GM12878 (cell line): ENCODE data around the gene MMRN1. TPM values are rescaled to one million over a fixed set of nuclear protein-coding genes. Genes with fewer than 3 reads are reported as not detected.
A peak's percentile ranks its signal among the peaks of the same experiment; 100 is the strongest.

Source experiments
- ATAC-seq: fragments of 200-7000 bp; cut with Tn5 transposase; 3 replicates; pipeline ENCODE4 v1.9.1; 2020; ENCODE audit warnings: mild to moderate bottlenecking, moderate library complexity
- BruUV-seq: library from RNA; stranded (reverse); fragments of 400-500 nt; replicated peaks from 2 replicates; lab custom pipeline; 2021; lab: Mats Ljungman, UMichigan
- CTCF ChIA-PET: fragments of 300-600 bp; sonication (Branson Sonifier 250); formaldehyde crosslinking; extraction: SDS; loops from one replicate; lab custom pipeline; 2021; ENCODE audit warnings: inconsistent platforms; lab: Yijun Ruan, JAX
- POLR2A ChIA-PET: fragments of 350-600 bp; formaldehyde crosslinking; extraction: SDS; loops from one replicate; lab custom pipeline; 2021; ENCODE audit warnings: inconsistent platforms; lab: Charles Lee
- RAD21 ChIA-PET: fragments of 300-600 bp; sonication (Branson Sonifier 250); formaldehyde crosslinking; loops from one replicate; lab custom pipeline; 2023; ENCODE audit warnings: antibody characterized with exemption; ENCODE audit not compliant: unreplicated experiment; lab: Charles Lee
- SMC1A ChIA-PET: fragments of 300-600 bp; sonication (Branson Sonifier 250); formaldehyde crosslinking; loops from one replicate; lab custom pipeline; 2023; ENCODE audit not compliant: unreplicated experiment, uncharacterized antibody; lab: Charles Lee
- DNase-seq: peaks from one replicate; pipeline ENCODE4 v3.0.0-alpha.2; 2011; ENCODE audit warnings: low read depth, low spot score
- FAIRE-seq: peaks from 3 replicates; lab custom pipeline; 2011; peaks lifted over from hg19 to GRCh38; lab: Jason Lieb, UNC
- H2AFZ ChIP-seq: 2 replicates; pipeline ENCODE4 v1.6.0; 2011; ENCODE audit warnings: low read depth, low read length, control low read depth; ENCODE audit not compliant: control insufficient read depth
- H3K27ac ChIP-seq: 2 replicates; pipeline ENCODE4 v1.5.1; 2011; ENCODE audit warnings: control low read depth; ENCODE audit not compliant: control insufficient read depth, insufficient read depth
- H3K27me3 ChIP-seq, 2 experiments: replicated peaks in 1 of 2; 2 replicates each; pipeline versions ENCODE4 v1.6.0 to v1.6.1; 2011; ENCODE audit warnings: low read length in 1 of 2; ENCODE audit not compliant: control insufficient read depth in 2 of 2, insufficient read depth in 2 of 2
- H3K36me3 ChIP-seq, 2 experiments: 2 replicates each; pipeline ENCODE4 v1.5.1; 2011; ENCODE audit warnings: low read length in 1 of 2; ENCODE audit not compliant: control insufficient read depth in 2 of 2, insufficient read depth in 2 of 2
- H3K4me1 ChIP-seq: 2 replicates; pipeline ENCODE4 v1.6.1; 2011; ENCODE audit warnings: mild to moderate bottlenecking, low read length, moderate library complexity, mixed read lengths; ENCODE audit not compliant: control insufficient read depth, insufficient read depth
- H3K4me2 ChIP-seq: 2 replicates; pipeline ENCODE4 v1.6.0; 2011; ENCODE audit warnings: control low read depth; ENCODE audit not compliant: control insufficient read depth, insufficient read depth
- H3K4me3 ChIP-seq: fragments of 200-600 bp; sonication (generic); 2 replicates; pipeline ENCODE4 v1.5.1; 2016
- H3K79me2 ChIP-seq: 2 replicates; pipeline ENCODE4 v1.6.0; 2011; ENCODE audit warnings: low read length; ENCODE audit not compliant: control insufficient read depth, insufficient read depth
- H3K9ac ChIP-seq: 2 replicates; pipeline ENCODE4 v1.8.0; 2011; ENCODE audit warnings: low read length, control low read depth, mixed read lengths; ENCODE audit not compliant: control insufficient read depth, insufficient read depth
- H3K9me3 ChIP-seq: replicated peaks from 3 replicates; pipeline ENCODE4 v1.5.1; 2011; ENCODE audit warnings: mild to moderate bottlenecking, low read length; ENCODE audit not compliant: control insufficient read depth, insufficient read depth
- H4K20me1 ChIP-seq: 2 replicates; pipeline ENCODE4 v1.6.0; 2011; ENCODE audit not compliant: control insufficient read depth, insufficient read depth
- BMI1 ChIP-seq: fragments of 450-650 bp; IDR thresholded peaks from 2 replicates; pipeline ENCODE4 v1.6.1; 2016; ENCODE audit warnings: mild to moderate bottlenecking, moderate library complexity, borderline replicate concordance
- CBX3 ChIP-seq: fragments of 200-600 bp; sonication (generic); IDR thresholded peaks from 2 replicates; pipeline ENCODE4 v1.6.1; 2016; ENCODE audit warnings: low read depth, borderline replicate concordance
- FOXK2 ChIP-seq: fragments of 450-650 bp; IDR thresholded peaks from 2 replicates; pipeline ENCODE4 v1.6.1; 2017; ENCODE audit warnings: mild to moderate bottlenecking, moderate library complexity
- IRF3 ChIP-seq: fragments of 450-650 bp; IDR thresholded peaks from 2 replicates; pipeline ENCODE4 v1.6.1; 2014; ENCODE audit warnings: mild to moderate bottlenecking
- MAX ChIP-seq: IDR thresholded peaks from 2 replicates; pipeline ENCODE4 v1.6.1; 2012; ENCODE audit warnings: low read depth, low read length, improper control_type of control experiment
- NR2C1 ChIP-seq: fragments of 450-650 bp; IDR thresholded peaks from 2 replicates; pipeline ENCODE4 v1.6.1; 2017; ENCODE audit warnings: antibody characterized with exemption, mild to moderate bottlenecking, moderate library complexity
- NR2C2 ChIP-seq: IDR thresholded peaks from 2 replicates; pipeline ENCODE4 v1.6.1; 2011; ENCODE audit warnings: borderline replicate concordance, low read depth; ENCODE audit not compliant: control insufficient read depth, insufficient read length
- SRF ChIP-seq, 2 experiments: IDR thresholded peaks; 2 replicates each; pipeline ENCODE4 v1.6.1; 2011; ENCODE audit warnings: low read depth in 2 of 2, low read length in 2 of 2, mild to moderate bottlenecking in 1 of 2, moderate library complexity in 1 of 2
- TARDBP ChIP-seq: IDR thresholded peaks from 2 replicates; pipeline ENCODE4 v1.6.1; 2016; ENCODE audit warnings: borderline replicate concordance
- ZBED1 ChIP-seq: IDR thresholded peaks from 2 replicates; pipeline ENCODE4 v1.6.1; 2016; ENCODE audit warnings: borderline replicate concordance
- ZNF622 ChIP-seq: fragments of 450-650 bp; IDR thresholded peaks from 2 replicates; pipeline ENCODE4 v1.6.1; 2017; ENCODE audit warnings: mild to moderate bottlenecking, inconsistent platforms
- WGBS: methylation state at CpG from one replicate; pipeline ENCODE4 v1.1.6; 2016; ENCODE audit warnings: low lambda C conversion rate; ENCODE audit not compliant: insufficient replicate concordance, insufficient coverage; ENCODE audit errors: missing lambda C conversion rate; 5-methylcytosine and 5-hydroxymethylcytosine counted together
- in situ Hi-C: fragments of 300-500 bp; cut with MboI; formaldehyde crosslinking; loops from 9 replicates; pipeline ENCODE4 v1.14.3; 2018; ENCODE audit warnings: mixed read lengths
- intact Hi-C: fragments of 100-400 bp; cut with micrococcal nuclease; formaldehyde crosslinking; loops from one replicate; pipeline ENCODE4 v1.14.2; 2022; ENCODE audit not compliant: unreplicated experiment
- polyA plus RNA-seq, 11 experiments: library from polyadenylated mRNA; depleted of rRNA in 4 of 11; unstranded in 6 of 11; stranded (reverse) in 5 of 11; fragments of >200 nt; fragmentation: Nextera tagmentation in 4 of 11; fragmentation: Illumina TruSeq in 1 of 11; extraction: Ambion mirVana in 4 of 11; extraction: Trizol in 1 of 11; gene quantifications; 1 replicate in 1 of 11; 2 replicates in 10 of 11; pipeline versions ENCODE4 v1.2.1 to v1.2.3, GENCODE V29; 2011 to 2016; ENCODE audit warnings: inconsistent platforms in 2 of 11, missing spikeins in 2 of 11, low read depth in 1 of 11
- total RNA-seq, 4 experiments: library from RNA; depleted of rRNA in 3 of 4; stranded (reverse); fragments of >200 nt in 3 of 4; fragmentation: Illumina TruSeq in 1 of 4; extraction: Trizol in 1 of 4; gene quantifications; 2 replicates each; pipeline versions ENCODE4 v1.2.1 to v1.2.3, GENCODE V29; 2013 to 2021

The MMRN1 gene
- total and polyA plus RNA-seq, 10 of the 15 experiments (the other 5 are each of a cell fraction or from before 2014, with no cell fraction given), result 0.50 to 3.9 (median 0.78) TPM

GRCh38 chr4:89889289-89889688, 5.4 kb upstream of the MMRN1 start:
- SMC1A ChIA-PET, result interaction anchor here (0.8 to 1.4 kb wide), 2 partner anchors 10 to 20 kb away, joined by 3 to 5 read pairs; no protein-coding TSS in a partner anchor
- H3K27ac ChIP-seq, result no peak overlapping the region
- H3K4me2 ChIP-seq, result no peak overlapping the region
- 19% methylated on average over 9 of the region's 9 CpGs for WGBS
- no peak overlapping the region for H2AFZ ChIP-seq
- intact Hi-C loops (no loop called here), in situ Hi-C loops (no loop called here)
- RAD21 ChIA-PET, result no interaction called here
- POLR2A ChIA-PET, result no interaction called here
- no peak overlapping the region for H3K9ac ChIP-seq
- H4K20me1 ChIP-seq, result no peaks in the 10 kb centered on the region
- no peaks in the 10 kb centered on the region for H3K4me1 ChIP-seq
- no peaks in the 10 kb centered on the region for H3K9me3 ChIP-seq
- H3K36me3 ChIP-seq, result no peaks in the 10 kb centered on the region
- TF ChIP-seq NR2C1, result no peak
- no peak for TF ChIP-seq ZBED1
- TF ChIP-seq SRF (IDR thresholded peaks at IDR 0.05; ENCODE audit: low read depth in 2 of 2, low read length in 2 of 2), result no peak
- no peak for TF ChIP-seq TARDBP
- TF ChIP-seq MAX, result no peak
- TF ChIP-seq FOXK2, result no peak
- no peak for TF ChIP-seq CBX3
- no peak for TF ChIP-seq ZNF622
- TF ChIP-seq BMI1, result no peak
- no peak for TF ChIP-seq IRF3
- TF ChIP-seq NR2C2, result no peak
- no TSS peak for BruUV-seq
- DNase-seq, result no peak
- CTCF ChIA-PET, result no interaction called here
- no peaks in the 10 kb centered on the region for H3K27me3 ChIP-seq
- no peaks in the 10 kb centered on the region for H3K79me2 ChIP-seq
- FAIRE-seq, result no peak
- peak; percentile 40 for ATAC-seq
- H3K4me3 ChIP-seq, result no peak overlapping the region
